HG03521 (cell line): Measurements from ENCODE around the gene GJD3.
"Not testable (repeated sequence)": the region's sequence is repeated elsewhere in the genome, so short reads cannot be mapped to it uniquely, and the experiment has no call there.

ENCODE experiments used
- ATAC-seq: cut with Tn5 transposase; IDR thresholded peaks from one replicate; pipeline ENCODE4 v1.9.1; 2021; ENCODE audit warnings: mild to moderate bottlenecking, moderate library complexity; ENCODE audit not compliant: unreplicated experiment

GJD3 gene

GRCh38 chr17:40364121-40364861, at the start of gene GJD3:
Gene GJD3 (minus strand): TSS chr17:40364737. CDS start chr17:40363815, 922 bp downstream.
- ATAC-seq = no peak

- not testable (repeated sequence) for ATAC-seq
Measured at GRCh38 chr17:40414312-40414711, 49.8 kb upstream of the GJD3 start.

GRCh38 chr17:40412880-40413279, 48.3 kb upstream of the GJD3 start:
- no peak for ATAC-seq

- ATAC-seq = no peak
Measured at GRCh38 chr17:40411821-40412220, 47.3 kb upstream of the GJD3 start.

- ATAC-seq = no peak
Measured at GRCh38 chr17:40410082-40410481, 45.5 kb upstream of the GJD3 start.

- ATAC-seq = not testable (repeated sequence)
Measured at GRCh38 chr17:40409540-40409939, 45.0 kb upstream of the GJD3 start.

GRCh38 chr17:40407460-40407859, 42.9 kb upstream of the GJD3 start:
- no peak for ATAC-seq

GRCh38 chr17:40404003-40404402, 39.5 kb upstream of the GJD3 start:
- no peak for ATAC-seq

- no peak for ATAC-seq
Measured at GRCh38 chr17:40402668-40403067, 38.1 kb upstream of the GJD3 start.

GRCh38 chr17:40399185-40399584, 34.6 kb upstream of the GJD3 start:
- no peak for ATAC-seq

- ATAC-seq = not testable (repeated sequence)
Measured at GRCh38 chr17:40386555-40386954, 22.0 kb upstream of the GJD3 start.

- no peak for ATAC-seq
Measured at GRCh38 chr17:40382251-40382650, 17.7 kb upstream of the GJD3 start.

- ATAC-seq = no peak
Measured at GRCh38 chr17:40378966-40379365, 14.4 kb upstream of the GJD3 start.

- ATAC-seq = no peak
Measured at GRCh38 chr17:40377832-40378231, 13.3 kb upstream of the GJD3 start.

GRCh38 chr17:40376541-40376940, 12.0 kb upstream of the GJD3 start:
- not testable (repeated sequence) for ATAC-seq

GRCh38 chr17:40375786-40376185, 11.2 kb upstream of the GJD3 start:
- ATAC-seq = not testable (repeated sequence)

GRCh38 chr17:40374821-40375498, 10.4 kb upstream of the GJD3 start:
- no peak for ATAC-seq

- no peak for ATAC-seq
Measured at GRCh38 chr17:40373999-40374398, 9.5 kb upstream of the GJD3 start.

GRCh38 chr17:40373324-40373723, 8.8 kb upstream of the GJD3 start:
- ATAC-seq = no peak

- ATAC-seq = not testable (repeated sequence)
Measured at GRCh38 chr17:40372644-40373043, 8.1 kb upstream of the GJD3 start.

- ATAC-seq = no peak
Measured at GRCh38 chr17:40372031-40372430, 7.5 kb upstream of the GJD3 start.

- no peak for ATAC-seq
Measured at GRCh38 chr17:40371261-40371929, 6.9 kb upstream of the GJD3 start.
